H1 (cell line): ENCODE measurements around the gene EDN1. TPM values are rescaled to one million over a fixed set of nuclear protein-coding genes. Genes with fewer than 3 reads are reported as not detected.

ENCODE experiments used
- CTCF ChIA-PET: fragments of 300-600 bp; sonication (Branson Sonifier 250); formaldehyde crosslinking; loops from one replicate; lab custom pipeline; 2021; ENCODE audit not compliant: partially characterized antibody; lab: Charles Lee
- POLR2A ChIA-PET: fragments of 300-600 bp; sonication (Branson Sonifier 250); formaldehyde crosslinking; loops from one replicate; lab custom pipeline; 2021; ENCODE audit warnings: inconsistent platforms; ENCODE audit not compliant: partially characterized antibody; lab: Charles Lee
- DNase-seq, 2 experiments: peaks; one replicate each; pipeline versions ENCODE4 v3.0.0 to v3.0.0-alpha.2; 2010 to 2022; ENCODE audit warnings: low spot score in 2 of 2, low read depth in 1 of 2, mixed read lengths in 1 of 2
- FAIRE-seq: peaks from 2 replicates; lab custom pipeline; 2011; peaks lifted over from hg19 to GRCh38; lab: Jason Lieb, UNC
- H2AFZ ChIP-seq: 2 replicates; pipeline ENCODE4 v1.8.1; 2012; ENCODE audit warnings: low read length, inconsistent platforms
- H2AK5ac ChIP-seq: 2 replicates; pipeline ENCODE4 v1.6.1; 2013; ENCODE audit warnings: low read depth, low read length
- H2BK120ac ChIP-seq: replicated peaks from 2 replicates; pipeline ENCODE3; 2013; ENCODE audit warnings: low read depth, low read length, inconsistent platforms
- H2BK12ac ChIP-seq: 2 replicates; pipeline ENCODE4 v1.6.1; 2013; ENCODE audit warnings: low read depth, low read length
- H2BK15ac ChIP-seq: 2 replicates; pipeline ENCODE4 v1.6.1; 2013; ENCODE audit warnings: low read length
- H2BK20ac ChIP-seq: 2 replicates; pipeline ENCODE4 v1.6.1; 2013; ENCODE audit warnings: low read length
- H2BK5ac ChIP-seq: 2 replicates; pipeline ENCODE4 v1.6.1; 2013; ENCODE audit warnings: low read depth, low read length
- H3K14ac ChIP-seq: 2 replicates; pipeline ENCODE4 v1.6.1; 2013; ENCODE audit warnings: inconsistent platforms; ENCODE audit not compliant: insufficient read length
- H3K18ac ChIP-seq: 2 replicates; pipeline ENCODE4 v1.6.1; 2013; ENCODE audit warnings: low read length; ENCODE audit errors: extremely low read depth
- H3K23ac ChIP-seq: 2 replicates; pipeline ENCODE4 v1.6.1; 2013; ENCODE audit warnings: inconsistent platforms; ENCODE audit not compliant: insufficient read length
- H3K23me2 ChIP-seq: 2 replicates; pipeline ENCODE4 v1.6.1; 2013; ENCODE audit warnings: low read depth, low read length
- H3K27ac ChIP-seq: 2 replicates; pipeline ENCODE4 v1.6.1; 2011; ENCODE audit warnings: low read depth, low read length, inconsistent platforms
- H3K27me3 ChIP-seq, 4 experiments: replicated peaks in 1 of 4; 1 replicate in 1 of 4; 2 replicates in 3 of 4; pipeline versions ENCODE4 v1.6.1 to v1.8.1; 2011 to 2013; ENCODE audit warnings: low read length in 3 of 4, mild to moderate bottlenecking in 3 of 4, inconsistent platforms in 2 of 4, mixed read lengths in 2 of 4, moderate library complexity in 1 of 4; ENCODE audit not compliant: control insufficient read depth in 3 of 4, insufficient read depth in 3 of 4; ENCODE audit errors: extremely low read depth in 1 of 4
- H3K36me3 ChIP-seq, 4 experiments: 2 replicates each; pipeline versions ENCODE4 v1.6.1 to v1.8.1; 2011 to 2013; ENCODE audit warnings: mild to moderate bottlenecking in 4 of 4, low read length in 3 of 4, moderate library complexity in 2 of 4, control low read depth in 1 of 4, inconsistent platforms in 1 of 4; ENCODE audit not compliant: insufficient read depth in 4 of 4, control insufficient read depth in 2 of 4
- H3K4ac ChIP-seq: replicated peaks from 2 replicates; pipeline ENCODE3; 2013; ENCODE audit warnings: low read length, low read depth, mixed read lengths, inconsistent platforms; ENCODE audit not compliant: insufficient read length
- H3K4me1 ChIP-seq, 4 experiments: replicated peaks in 1 of 4; 1 replicate in 1 of 4; 2 replicates in 3 of 4; pipeline versions ENCODE4 v1.6.1 to v1.8.1; 2011 to 2013; ENCODE audit warnings: low read length in 3 of 4, inconsistent platforms in 2 of 4, mixed read lengths in 1 of 4; ENCODE audit not compliant: insufficient read depth in 4 of 4, control insufficient read depth in 3 of 4
- H3K4me2 ChIP-seq, 2 experiments: 2 replicates each; pipeline versions ENCODE4 v1.6.1 to v1.8.1; 2011 to 2013; ENCODE audit warnings: low read depth in 2 of 2, low read length in 2 of 2, control low read depth in 1 of 2, inconsistent platforms in 1 of 2, mild to moderate bottlenecking in 1 of 2; ENCODE audit not compliant: insufficient read depth in 1 of 2
- H3K4me3 ChIP-seq, 4 experiments: fragments of 200-600, 300-600 bp in 1 of 4; sonication (generic), shearing (Covaris generic), sonication (Bioruptor Twin) in 1 of 4; 2 replicates each; pipeline versions ENCODE4 v1.5.1 to v1.8.1; 2011 to 2016; ENCODE audit warnings: low read length in 4 of 4, low read depth in 3 of 4, control low read depth in 2 of 4, inconsistent platforms in 2 of 4, mild to moderate bottlenecking in 2 of 4, mixed read lengths in 1 of 4, moderate library complexity in 1 of 4; ENCODE audit not compliant: insufficient read depth in 2 of 4; ENCODE audit errors: extremely low read depth in 1 of 4
- H3K56ac ChIP-seq: replicated peaks from 2 replicates; pipeline ENCODE3; 2013; ENCODE audit warnings: low read depth, mild to moderate bottlenecking, mixed read lengths, low read length, inconsistent platforms; ENCODE audit not compliant: insufficient read length
- H3K79me1 ChIP-seq: 2 replicates; pipeline ENCODE4 v1.6.1; 2013; ENCODE audit warnings: low read depth, low read length, control low read depth
- H3K79me2 ChIP-seq, 2 experiments: 2 replicates each; pipeline versions ENCODE4 v1.6.1 to v1.8.1; 2012 to 2013; ENCODE audit warnings: low read length in 2 of 2, mild to moderate bottlenecking in 2 of 2, inconsistent platforms in 1 of 2; ENCODE audit not compliant: insufficient read depth in 2 of 2, control insufficient read depth in 1 of 2
- H3K9ac ChIP-seq, 4 experiments: replicated peaks in 1 of 4; 1 replicate in 1 of 4; 2 replicates in 3 of 4; pipeline versions ENCODE4 v1.6.1 to v1.8.1; 2011 to 2013; ENCODE audit warnings: low read depth in 3 of 4, low read length in 3 of 4, control low read depth in 2 of 4, mild to moderate bottlenecking in 2 of 4, moderate library complexity in 2 of 4, inconsistent platforms in 1 of 4; ENCODE audit errors: extremely low read depth in 1 of 4
- H3K9me3 ChIP-seq, 2 experiments: 2 replicates each; pipeline versions ENCODE4 v1.6.1 to v1.8.1; 2012 to 2013; ENCODE audit warnings: mild to moderate bottlenecking in 2 of 2, moderate library complexity in 2 of 2, control low read depth in 1 of 2, inconsistent platforms in 1 of 2, low read depth in 1 of 2, low read length in 1 of 2, mixed read lengths in 1 of 2; ENCODE audit not compliant: insufficient read depth in 2 of 2
- H4K20me1 ChIP-seq, 2 experiments: replicated peaks in 1 of 2; 2 replicates each; pipeline versions ENCODE3 to v1.8.1; 2011 to 2013; ENCODE audit warnings: inconsistent platforms in 2 of 2, low read length in 2 of 2, mild to moderate bottlenecking in 1 of 2; ENCODE audit not compliant: insufficient read depth in 2 of 2, control insufficient read depth in 1 of 2
- H4K5ac ChIP-seq: 2 replicates; pipeline ENCODE4 v1.6.1; 2013; ENCODE audit warnings: low read length, low read depth, mixed read lengths, inconsistent platforms; ENCODE audit not compliant: insufficient read length
- H4K8ac ChIP-seq: 2 replicates; pipeline ENCODE4 v1.8.0; 2013; ENCODE audit warnings: mild to moderate bottlenecking, moderate library complexity, low read length, inconsistent platforms; ENCODE audit not compliant: insufficient read depth; ENCODE audit errors: extremely low read depth
- H4K91ac ChIP-seq: replicated peaks from 2 replicates; pipeline ENCODE3; 2013; ENCODE audit warnings: low read length, mixed read lengths, inconsistent platforms; ENCODE audit not compliant: insufficient read length
- ATF3 ChIP-seq: IDR thresholded peaks from 2 replicates; pipeline ENCODE4 v1.6.1; 2011; ENCODE audit warnings: low read depth, mild to moderate bottlenecking, low read length; ENCODE audit not compliant: insufficient read depth
- E2F6 ChIP-seq: IDR thresholded peaks from 2 replicates; pipeline ENCODE4 v1.6.1; 2012; ENCODE audit warnings: inconsistent platforms
- GABPA ChIP-seq: IDR thresholded peaks from 2 replicates; pipeline ENCODE4 v1.6.1; 2011; ENCODE audit warnings: mild to moderate bottlenecking, low read length, moderate library complexity, borderline replicate concordance; ENCODE audit not compliant: insufficient read depth
- HDAC6 ChIP-seq: IDR thresholded peaks from one replicate; pipeline ENCODE4 v1.7.1; 2012; ENCODE audit warnings: low read depth, mild to moderate bottlenecking, inconsistent platforms, low read length, moderate library complexity
- KDM5A ChIP-seq: fragments of 200-600 bp; IDR thresholded peaks from 2 replicates; pipeline ENCODE4 v1.7.1; 2012; ENCODE audit warnings: mild to moderate bottlenecking, low read length, inconsistent platforms, mixed read lengths
- MAX ChIP-seq: IDR thresholded peaks from 2 replicates; pipeline ENCODE4 v1.6.1; 2012; ENCODE audit warnings: inconsistent platforms
- PHF8 ChIP-seq: fragments of 200-600 bp; sonication (generic); conservative IDR thresholded peaks from 2 replicates; pipeline ENCODE4 v1.7.1; 2012; ENCODE audit warnings: low read depth, mild to moderate bottlenecking, inconsistent platforms, low read length, moderate library complexity
- POLR2AphosphoS5 ChIP-seq: IDR thresholded peaks from 2 replicates; pipeline ENCODE4 v1.6.1; 2011; ENCODE audit warnings: low read depth, low read length
- RAD21 ChIP-seq, 2 experiments: IDR thresholded peaks in 1 of 2; conservative IDR thresholded peaks in 1 of 2; 2 replicates each; pipeline ENCODE4 v1.6.1; 2011; ENCODE audit warnings: low read depth in 2 of 2, low read length in 2 of 2, improper control_type of control experiment in 1 of 2, inconsistent platforms in 1 of 2, mild to moderate bottlenecking in 1 of 2, moderate library complexity in 1 of 2
- SIRT6 ChIP-seq: IDR thresholded peaks from one replicate; pipeline ENCODE4 v1.7.1; 2012; ENCODE audit warnings: low read length, inconsistent platforms
- SP2 ChIP-seq: IDR thresholded peaks from 2 replicates; pipeline ENCODE4 v1.6.1; 2012; ENCODE audit warnings: mild to moderate bottlenecking, low read length, inconsistent platforms
- TAF1 ChIP-seq: IDR thresholded peaks from 2 replicates; pipeline ENCODE4 v1.6.1; 2011; ENCODE audit warnings: mild to moderate bottlenecking, low read depth, low read length
- WGBS, 2 experiments: shearing (Covaris generic) in 1 of 2; methylation state at CpG; one replicate each; pipeline versions ENCODE4 v1.1.6 to v1.1.7; 2013 to 2015; ENCODE audit warnings: low lambda C conversion rate in 2 of 2, mixed read lengths in 2 of 2, inconsistent platforms in 1 of 2, low coverage in 1 of 2, missing lambda C conversion rate in 1 of 2; ENCODE audit not compliant: insufficient replicate concordance in 2 of 2, insufficient coverage in 1 of 2, insufficient read length in 1 of 2; ENCODE audit errors: extremely low coverage in 1 of 2, missing lambda C conversion rate in 1 of 2; 5-methylcytosine and 5-hydroxymethylcytosine counted together
- polyA plus RNA-seq, 7 experiments: library from polyadenylated mRNA; depleted of rRNA in 3 of 7; stranded (reverse) in 5 of 7; unstranded in 2 of 7; fragments of >200 nt in 5 of 7; fragments of 200-250 nt in 2 of 7; gene quantifications; 1 replicate in 5 of 7; 2 replicates in 1 of 7; 4 replicates in 1 of 7; pipeline versions ENCODE4 v1.2.1 to v1.2.3, GENCODE V29; 2011 to 2013; ENCODE audit warnings: missing spikeins in 2 of 7, mixed read lengths in 2 of 7
- total RNA-seq: library from RNA; stranded (reverse); fragmentation: NEBNext Ultra II Directional; extraction: Animal tissue kit (Norgen Biotek cat#: 25700); gene quantifications from 2 replicates; pipeline ENCODE4 v1.2.1, GENCODE V29; 2021

The EDN1 gene
- total and polyA plus RNA-seq, 2 of the 8 experiments (the other 6 are each of a cell fraction or from before 2014, with no cell fraction given), result 0.23 to 1.1 TPM

- H2BK15ac ChIP-seq, result no peak overlapping the region
- no peak overlapping the region for H3K4me2 ChIP-seq
- no peak overlapping the region for H3K4ac ChIP-seq
- no peaks in the 10 kb centered on the region for H3K23me2 ChIP-seq
- no peak overlapping the region for H3K4me3 ChIP-seq
- no peak overlapping the region for H4K8ac ChIP-seq
- no peak overlapping the region for H2BK120ac ChIP-seq
- no peak overlapping the region for H3K14ac ChIP-seq
- WGBS, 2 experiments, result 97% methylated on average over 2 of the region's 2 CpGs; no CpG with 5 or more reads in 1 of the 2 experiments
- H2AFZ ChIP-seq, result no peak overlapping the region
- H3K9ac ChIP-seq, result no peak overlapping the region
- ChIA-PET CTCF (no interaction called here), POLR2A (no interaction called here)
- no peak overlapping the region for H3K18ac ChIP-seq
- no peak overlapping the region for H4K5ac ChIP-seq
- H3K27me3 ChIP-seq, result no peaks in the 10 kb centered on the region
- H2BK20ac ChIP-seq, result no peak overlapping the region
- DNase-seq (no peak), FAIRE-seq (no peak)
- H2BK12ac ChIP-seq, result no peak overlapping the region
- H3K9me3 ChIP-seq, result no peaks in the 10 kb centered on the region
- no peaks in the 10 kb centered on the region for H3K79me2 ChIP-seq
- no peak overlapping the region for H3K56ac ChIP-seq
- H4K20me1 ChIP-seq, result no peaks in the 10 kb centered on the region
- no peak overlapping the region for H2AK5ac ChIP-seq
- no peaks in the 10 kb centered on the region for H3K4me1 ChIP-seq
- no peak overlapping the region for H4K91ac ChIP-seq
- no peak overlapping the region for H2BK5ac ChIP-seq
- no peaks in the 10 kb centered on the region for H3K79me1 ChIP-seq
- H3K23ac ChIP-seq, result no peak overlapping the region
- no peak overlapping the region for H3K27ac ChIP-seq
- no peaks in the 10 kb centered on the region for H3K36me3 ChIP-seq
- TF ChIP-seq ATF3, result no peak
- TF ChIP-seq E2F6, result no peak
- no peak for TF ChIP-seq KDM5A
- no peak for TF ChIP-seq TAF1
- TF ChIP-seq MAX, result no peak
- TF ChIP-seq SP2, result no peak
- no peak for TF ChIP-seq PHF8
- no peak for TF ChIP-seq SIRT6
- no peak for TF ChIP-seq GABPA
- no peak for TF ChIP-seq HDAC6
- TF ChIP-seq RAD21 (IDR thresholded peaks at IDR 0.05 in 1 of 2, conservative IDR thresholded peaks at IDR 0.05 in 1 of 2; ENCODE audit: low read depth in 2 of 2, low read length in 2 of 2), result no peak
- TF ChIP-seq POLR2AphosphoS5, result no peak
These were observed 23.6 kb upstream of the EDN1 start for GRCh38 chr6:12266571-12266970.
